Endodermal cell (in vitro differentiated cells): Measurements from ENCODE around the gene KIF1B. TPM values are rescaled to one million over a fixed set of nuclear protein-coding genes. Genes with fewer than 3 reads are reported as not detected.

ENCODE experiments used
- DNase-seq: peaks from one replicate; pipeline ENCODE4 v3.0.0-alpha.2; 2017
- H3K27ac ChIP-seq: 2 replicates; pipeline ENCODE4 v1.5.1; 2013; ENCODE audit warnings: mild to moderate bottlenecking, low read depth, low read length, moderate library complexity
- H3K27me3 ChIP-seq: 2 replicates; pipeline ENCODE4 v1.6.1; 2013; ENCODE audit warnings: mild to moderate bottlenecking, low read length, moderate library complexity; ENCODE audit not compliant: insufficient read depth, control insufficient read depth, poor library complexity, severe bottlenecking
- H3K36me3 ChIP-seq: 2 replicates; pipeline ENCODE4 v1.7.0; 2013; ENCODE audit warnings: mild to moderate bottlenecking, low read length, moderate library complexity; ENCODE audit not compliant: control insufficient read depth, insufficient read depth
- H3K4me1 ChIP-seq: one replicate; pipeline ENCODE4 v1.7.0; 2013; ENCODE audit warnings: low read length; ENCODE audit not compliant: control insufficient read depth, insufficient read depth
- H3K4me3 ChIP-seq: 2 replicates; pipeline ENCODE4 v1.5.1; 2013; ENCODE audit warnings: mild to moderate bottlenecking, low read length, moderate library complexity
- H3K9ac ChIP-seq: 2 replicates; pipeline ENCODE4 v1.6.1; 2013; ENCODE audit warnings: mild to moderate bottlenecking, low read length, moderate library complexity; ENCODE audit not compliant: poor library complexity, severe bottlenecking; ENCODE audit errors: extremely low read depth
- H3K9me3 ChIP-seq: 2 replicates; pipeline ENCODE4 v1.6.1; 2013; ENCODE audit warnings: mild to moderate bottlenecking, low read length, moderate library complexity; ENCODE audit not compliant: control insufficient read depth
- H3K27ac Mint-ChIP-seq: 2 replicates; pipeline ENCODE4 v1.8.0; 2020; ENCODE audit warnings: mixed read lengths
- H3K27me3 Mint-ChIP-seq: 2 replicates; pipeline ENCODE4 v1.8.0; 2021; ENCODE audit warnings: mild to moderate bottlenecking, mixed read lengths; ENCODE audit not compliant: insufficient read depth
- H3K36me3 Mint-ChIP-seq: 2 replicates; pipeline ENCODE4 v1.8.0; 2020; ENCODE audit warnings: low read depth, mixed read lengths
- H3K4me1 Mint-ChIP-seq: 2 replicates; pipeline ENCODE4 v1.8.0; 2020; ENCODE audit warnings: mixed read lengths
- H3K4me3 Mint-ChIP-seq: 2 replicates; pipeline ENCODE4 v1.8.0; 2020; ENCODE audit warnings: mild to moderate bottlenecking, moderate library complexity, mixed read lengths
- H3K9me3 Mint-ChIP-seq: 2 replicates; pipeline ENCODE4 v1.8.0; 2020; ENCODE audit warnings: mild to moderate bottlenecking, mixed read lengths
- WGBS, 2 experiments: methylation state at CpG; one replicate each; pipeline versions ENCODE4 v1.1.5 to v1.1.7; 2013; ENCODE audit warnings: missing lambda C conversion rate in 2 of 2, mixed read lengths in 1 of 2; ENCODE audit not compliant: insufficient coverage in 1 of 2, insufficient read length in 1 of 2; 5-methylcytosine and 5-hydroxymethylcytosine counted together
- total RNA-seq, 2 donors: library from RNA; stranded (reverse); fragmentation: NEBNext Ultra II Directional in 1 of 2; extraction: Animal tissue kit (Norgen Biotek cat#: 25700) in 1 of 2; gene quantifications; 2 replicates in 1 of 2; 3 replicates in 1 of 2; pipeline ENCODE4 v1.2.1, GENCODE V29; 2021
- TF ChIP-seq, protein P1 (sequence below): fragments of 200-600 bp; sonication (generic); conservative IDR thresholded peaks from 2 replicates; pipeline ENCODE4 v1.5.0; 2021; ENCODE audit warnings: antibody characterized with exemption, mild to moderate bottlenecking

KIF1B gene
- total RNA-seq, 2 donors from 2014 or later = 71.5 to 74.2 TPM

GRCh38 chr1:10384219-10384618 is 173.8 kb downstream of the KIF1B start:
- no peak overlapping the region for H3K4me3 ChIP-seq
- peaks cover 6% of the 10 kb centered on the region for H3K4me1 Mint-ChIP-seq
- no peak overlapping the region for H3K9ac ChIP-seq
- H3K4me1 ChIP-seq = no peaks in the 10 kb centered on the region
- TF ChIP-seq, protein P1, sequence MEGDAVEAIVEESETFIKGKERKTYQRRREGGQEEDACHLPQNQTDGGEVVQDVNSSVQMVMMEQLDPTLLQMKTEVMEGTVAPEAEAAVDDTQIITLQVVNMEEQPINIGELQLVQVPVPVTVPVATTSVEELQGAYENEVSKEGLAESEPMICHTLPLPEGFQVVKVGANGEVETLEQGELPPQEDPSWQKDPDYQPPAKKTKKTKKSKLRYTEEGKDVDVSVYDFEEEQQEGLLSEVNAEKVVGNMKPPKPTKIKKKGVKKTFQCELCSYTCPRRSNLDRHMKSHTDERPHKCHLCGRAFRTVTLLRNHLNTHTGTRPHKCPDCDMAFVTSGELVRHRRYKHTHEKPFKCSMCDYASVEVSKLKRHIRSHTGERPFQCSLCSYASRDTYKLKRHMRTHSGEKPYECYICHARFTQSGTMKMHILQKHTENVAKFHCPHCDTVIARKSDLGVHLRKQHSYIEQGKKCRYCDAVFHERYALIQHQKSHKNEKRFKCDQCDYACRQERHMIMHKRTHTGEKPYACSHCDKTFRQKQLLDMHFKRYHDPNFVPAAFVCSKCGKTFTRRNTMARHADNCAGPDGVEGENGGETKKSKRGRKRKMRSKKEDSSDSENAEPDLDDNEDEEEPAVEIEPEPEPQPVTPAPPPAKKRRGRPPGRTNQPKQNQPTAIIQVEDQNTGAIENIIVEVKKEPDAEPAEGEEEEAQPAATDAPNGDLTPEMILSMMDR = no peak
- no peaks in the 10 kb centered on the region for H3K27me3 Mint-ChIP-seq
- DNase-seq = no peak
- H3K9me3 ChIP-seq = no peaks in the 10 kb centered on the region
- H3K27ac Mint-ChIP-seq = no peak overlapping the region
- no peaks in the 10 kb centered on the region for H3K9me3 Mint-ChIP-seq
- WGBS, 2 experiments = 96 to 99% methylated on average over 4 to 8 of the region's 8 CpGs
- H3K27ac ChIP-seq = no peak overlapping the region
- H3K36me3 Mint-ChIP-seq = peaks cover 51% of the 10 kb centered on the region
- H3K36me3 ChIP-seq = peaks cover 18% of the 10 kb centered on the region
- H3K4me3 Mint-ChIP-seq = no peak overlapping the region
- no peaks in the 10 kb centered on the region for H3K27me3 ChIP-seq

DNA sequence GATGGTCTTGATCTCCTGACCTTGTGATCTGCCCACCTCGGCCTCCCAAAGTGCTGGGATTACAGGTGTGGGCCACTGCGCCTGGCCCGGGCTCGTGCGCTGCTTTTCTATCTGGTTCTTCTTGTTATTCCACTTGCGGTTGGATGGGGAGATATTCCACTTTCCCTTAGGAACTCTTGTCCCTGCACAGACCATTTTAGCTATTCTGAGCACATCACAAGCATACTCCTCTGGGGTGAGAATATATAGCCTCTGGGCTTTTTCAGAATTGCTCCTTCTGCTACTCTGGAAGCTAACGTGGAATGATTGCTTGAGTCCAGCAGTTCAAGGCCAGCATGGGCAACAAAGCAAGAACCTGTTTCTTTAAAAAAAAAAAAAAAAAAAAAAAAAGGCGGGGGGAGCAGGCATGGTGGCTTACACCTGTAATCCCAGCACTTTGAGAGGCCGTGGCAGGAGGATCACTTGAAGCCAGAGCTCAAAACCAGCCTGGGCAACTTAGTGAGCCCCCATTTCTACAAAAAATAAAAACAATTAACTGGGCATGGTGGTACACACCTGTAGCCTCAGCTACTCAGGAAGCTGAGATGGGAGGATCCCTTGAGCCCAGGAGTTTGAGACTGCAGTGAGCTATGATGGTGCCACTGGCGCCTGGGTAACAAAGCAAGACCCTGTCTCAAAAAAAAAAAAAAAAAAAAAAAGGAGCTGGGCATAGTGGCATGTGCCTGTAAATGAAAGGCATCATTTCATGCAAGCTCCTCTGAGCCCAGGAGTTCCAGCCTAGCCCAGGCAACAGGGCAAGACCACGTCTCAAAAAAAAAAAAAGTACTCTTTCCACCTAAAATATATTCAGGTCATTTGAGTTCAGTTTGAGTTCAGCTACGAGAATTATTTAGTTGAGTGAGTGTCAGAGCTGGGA is 176.6 kb downstream of the KIF1B start:
- Histone ChIP-seq H3K9ac (no peak overlapping the region), H3K27ac (peak overlapping the region; percentile 91)

DNA sequence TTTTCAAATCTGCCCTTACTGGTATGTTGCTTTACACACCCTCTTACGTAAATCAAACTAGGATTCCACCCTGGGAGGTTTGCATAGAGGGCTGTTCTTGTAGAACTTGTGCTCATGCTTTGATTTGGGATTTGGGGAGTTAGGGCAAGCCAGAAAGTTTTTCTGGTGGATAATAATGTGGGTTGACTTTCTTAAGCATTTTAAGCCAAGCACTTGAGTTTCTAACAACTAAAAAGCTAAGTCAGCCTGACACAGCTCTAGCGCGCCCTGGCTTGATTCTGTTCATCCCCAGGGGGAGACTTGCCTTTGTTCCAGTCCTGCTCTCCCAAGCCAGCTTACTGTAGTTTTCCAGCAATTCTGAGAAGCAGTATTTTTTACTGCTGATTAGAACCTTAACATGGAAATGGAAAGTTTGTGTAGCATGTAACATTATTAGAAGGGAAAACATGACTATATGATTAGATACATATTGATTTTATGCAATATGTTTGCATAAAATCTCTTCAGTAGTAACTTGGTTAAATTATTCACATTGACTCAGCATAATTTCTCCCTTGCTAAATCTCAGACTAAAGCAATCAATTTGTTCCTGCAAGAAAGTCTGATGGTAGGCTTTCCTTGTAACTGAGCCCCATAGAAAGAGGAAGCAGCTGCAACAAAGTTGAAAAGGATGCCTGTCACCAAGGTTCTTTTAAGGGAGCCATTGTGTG is 177.5 kb downstream of the KIF1B start:
- no peak overlapping the region for H3K4me3 ChIP-seq
- no peaks in the 10 kb centered on the region for H3K9me3 Mint-ChIP-seq
- peak overlapping the region; percentile 39 for H3K27ac Mint-ChIP-seq
- H3K4me1 ChIP-seq = no peaks in the 10 kb centered on the region
- H3K9me3 ChIP-seq = no peaks in the 10 kb centered on the region
- peaks cover 6% of the 10 kb centered on the region for H3K4me1 Mint-ChIP-seq
- no peak overlapping the region for H3K4me3 Mint-ChIP-seq
- peak; percentile 62 for DNase-seq
- no peaks in the 10 kb centered on the region for H3K27me3 ChIP-seq
- H3K27me3 Mint-ChIP-seq = no peaks in the 10 kb centered on the region
- WGBS, 2 experiments = 83% methylated on average over 3 of the region's 3 CpGs; no CpG with 5 or more reads in 1 of the 2 experiments
- H3K36me3 Mint-ChIP-seq = peaks cover 39% of the 10 kb centered on the region
- H3K27ac ChIP-seq = peak overlapping the region; percentile 91
- TF ChIP-seq, protein P1 = peak; percentile 19
- H3K9ac ChIP-seq = no peak overlapping the region
- peaks cover 4% of the 10 kb centered on the region for H3K36me3 ChIP-seq

More for the DNA sequence above, 176.6 kb downstream of the KIF1B start:
- Mint-ChIP-seq H3K36me3 (peaks cover 40% of the 10 kb centered on the region), H3K4me3 (no peak overlapping the region), H3K27ac (peak overlapping the region; percentile 39), H3K27me3 (no peaks in the 10 kb centered on the region), H3K9me3 (no peaks in the 10 kb centered on the region), H3K4me1 (peaks cover 6% of the 10 kb centered on the region)
- DNase-seq = no peak
- Histone ChIP-seq H3K4me3 (no peak overlapping the region), H3K27me3 (no peaks in the 10 kb centered on the region), H3K9me3 (no peaks in the 10 kb centered on the region), H3K4me1 (no peaks in the 10 kb centered on the region), H3K36me3 (no peaks in the 10 kb centered on the region)
- 87 to 89% methylated on average over 7 to 12 of the region's 12 CpGs for WGBS, 2 experiments
- TF ChIP-seq, protein P1 = no peak
